IPS DF 6.9 (cell line): ENCODE data around the gene MDK.
"Not testable (repeated sequence)": the region's sequence is repeated elsewhere in the genome, so short reads cannot be mapped to it uniquely, and the experiment has no call there.

Experiments
- DNase-seq: peaks from one replicate; pipeline ENCODE4 v3.0.0-alpha.2; 2013; ENCODE audit warnings: low read depth, low spot score
- H3K27ac ChIP-seq: one replicate; pipeline ENCODE4 v1.5.1; 2013; ENCODE audit warnings: low read length, control low read depth
- H3K27me3 ChIP-seq: 2 replicates; pipeline ENCODE4 v1.6.1; 2013; ENCODE audit warnings: mild to moderate bottlenecking, low read length; ENCODE audit not compliant: control insufficient read depth, insufficient read depth
- H3K36me3 ChIP-seq: 2 replicates; pipeline ENCODE4 v1.6.1; 2013; ENCODE audit warnings: low read length; ENCODE audit not compliant: control insufficient read depth, insufficient read depth
- H3K4me1 ChIP-seq: 2 replicates; pipeline ENCODE4 v1.6.1; 2013; ENCODE audit warnings: low read length; ENCODE audit not compliant: control insufficient read depth, insufficient read depth
- H3K4me3 ChIP-seq: 2 replicates; pipeline ENCODE4 v1.5.1; 2013; ENCODE audit warnings: mild to moderate bottlenecking, low read length
- H3K9me3 ChIP-seq: 2 replicates; pipeline ENCODE4 v1.6.1; 2013; ENCODE audit warnings: low read length, inconsistent platforms; ENCODE audit not compliant: control insufficient read depth, insufficient read depth
- WGBS: extraction: QIAGEN DNeasy Blood & Tissue Kit; methylation state at CpG from one replicate; pipeline ENCODE4 v1.1.7; 2013; ENCODE audit warnings: mixed read lengths, missing lambda C conversion rate; ENCODE audit not compliant: insufficient read length, insufficient coverage; 5-methylcytosine and 5-hydroxymethylcytosine counted together

Gene MDK

GRCh38 chr11:46369458-46370152 is 11.9 kb upstream of the MDK start:
- no peak overlapping the region for H3K27ac ChIP-seq
- no peaks in the 10 kb centered on the region for H3K9me3 ChIP-seq
- H3K36me3 ChIP-seq: peaks cover 27% of the 10 kb centered on the region
- DNase-seq: no peak
- no CpG with 5 or more reads among the region's 25 CpGs for WGBS
- peaks cover 4% of the 10 kb centered on the region; the same call in 1 of the 2 replicates for H3K4me1 ChIP-seq
- H3K4me3 ChIP-seq: no peak overlapping the region
- H3K27me3 ChIP-seq: no peaks in the 10 kb centered on the region

- WGBS: no CpG with 5 or more reads among the region's 13 CpGs
- no peak for DNase-seq
- Histone ChIP-seq H3K4me1 (peaks cover 4% of the 10 kb centered on the region; the same call in 1 of the 2 replicates), H3K27me3 (no peaks in the 10 kb centered on the region), H3K9me3 (no peaks in the 10 kb centered on the region), H3K4me3 (no peak overlapping the region), H3K36me3 (peaks cover 33% of the 10 kb centered on the region), H3K27ac (no peak overlapping the region)
These were observed 11.2 kb upstream of the MDK start for GRCh38 chr11:46370253-46370652.

GRCh38 chr11:46371262-46371661 is 10.2 kb upstream of the MDK start:
- H3K36me3 ChIP-seq: peaks cover 41% of the 10 kb centered on the region
- DNase-seq, H3K27me3 ChIP-seq, H3K9me3 ChIP-seq, H3K27ac ChIP-seq, H3K4me3 ChIP-seq, H3K4me1 ChIP-seq: not testable (repeated sequence)
- no CpG with 5 or more reads among the region's 19 CpGs for WGBS

GRCh38 chr11:46372086-46372485 is 9.4 kb upstream of the MDK start:
- no peak for DNase-seq
- Histone ChIP-seq H3K27ac (no peak overlapping the region), H3K36me3 (peaks cover 46% of the 10 kb centered on the region), H3K4me3 (no peak overlapping the region), H3K4me1 (peaks cover 4% of the 10 kb centered on the region; the same call in 1 of the 2 replicates), H3K9me3 (no peaks in the 10 kb centered on the region), H3K27me3 (no peaks in the 10 kb centered on the region)
- no CpG with 5 or more reads among the region's 10 CpGs for WGBS

GRCh38 chr11:46372501-46372900 is 9.0 kb upstream of the MDK start:
- DNase-seq, H3K27ac ChIP-seq, H3K4me1 ChIP-seq, H3K4me3 ChIP-seq, H3K9me3 ChIP-seq, H3K27me3 ChIP-seq: not testable (repeated sequence)
- no CpG with 5 or more reads among the region's 15 CpGs for WGBS
- H3K36me3 ChIP-seq: peaks cover 49% of the 10 kb centered on the region

- WGBS: no CpG with 5 or more reads among the region's 30 CpGs
- Histone ChIP-seq H3K36me3 (peaks cover 43% of the 10 kb centered on the region), H3K27ac (no peak overlapping the region), H3K4me1 (peaks cover 8% of the 10 kb centered on the region; the same call in 1 of the 2 replicates), H3K9me3 (no peaks in the 10 kb centered on the region), H3K4me3 (no peak overlapping the region), H3K27me3 (no peaks in the 10 kb centered on the region)
- no peak for DNase-seq
These were observed 7.4 kb upstream of the MDK start for GRCh38 chr11:46373787-46374740.

- Histone ChIP-seq H3K4me3 (no peak overlapping the region), H3K9me3 (no peaks in the 10 kb centered on the region)
These were observed 6.7 kb upstream of the MDK start for GRCh38 chr11:46374815-46375214.

GRCh38 chr11:46375392-46376101 is 5.9 kb upstream of the MDK start:
- no peak overlapping the region for H3K4me3 ChIP-seq
- WGBS: no CpG with 5 or more reads among the region's 38 CpGs
- no peaks in the 10 kb centered on the region for H3K9me3 ChIP-seq
- no peak overlapping the region for H3K27ac ChIP-seq
- no peak for DNase-seq
- no peaks in the 10 kb centered on the region for H3K27me3 ChIP-seq
- H3K36me3 ChIP-seq: peaks cover 34% of the 10 kb centered on the region
- peaks cover 4% of the 10 kb centered on the region; the same call in 1 of the 2 replicates for H3K4me1 ChIP-seq

More at GRCh38 chr11:46374815-46375214, 6.7 kb upstream of the MDK start:
- no peak for DNase-seq
- peaks cover 6% of the 10 kb centered on the region; the same call in 1 of the 2 replicates for H3K4me1 ChIP-seq
- no peak overlapping the region for H3K27ac ChIP-seq
- peaks cover 40% of the 10 kb centered on the region for H3K36me3 ChIP-seq
- H3K27me3 ChIP-seq: no peaks in the 10 kb centered on the region
- no CpG with 5 or more reads among the region's 15 CpGs for WGBS

DNA sequence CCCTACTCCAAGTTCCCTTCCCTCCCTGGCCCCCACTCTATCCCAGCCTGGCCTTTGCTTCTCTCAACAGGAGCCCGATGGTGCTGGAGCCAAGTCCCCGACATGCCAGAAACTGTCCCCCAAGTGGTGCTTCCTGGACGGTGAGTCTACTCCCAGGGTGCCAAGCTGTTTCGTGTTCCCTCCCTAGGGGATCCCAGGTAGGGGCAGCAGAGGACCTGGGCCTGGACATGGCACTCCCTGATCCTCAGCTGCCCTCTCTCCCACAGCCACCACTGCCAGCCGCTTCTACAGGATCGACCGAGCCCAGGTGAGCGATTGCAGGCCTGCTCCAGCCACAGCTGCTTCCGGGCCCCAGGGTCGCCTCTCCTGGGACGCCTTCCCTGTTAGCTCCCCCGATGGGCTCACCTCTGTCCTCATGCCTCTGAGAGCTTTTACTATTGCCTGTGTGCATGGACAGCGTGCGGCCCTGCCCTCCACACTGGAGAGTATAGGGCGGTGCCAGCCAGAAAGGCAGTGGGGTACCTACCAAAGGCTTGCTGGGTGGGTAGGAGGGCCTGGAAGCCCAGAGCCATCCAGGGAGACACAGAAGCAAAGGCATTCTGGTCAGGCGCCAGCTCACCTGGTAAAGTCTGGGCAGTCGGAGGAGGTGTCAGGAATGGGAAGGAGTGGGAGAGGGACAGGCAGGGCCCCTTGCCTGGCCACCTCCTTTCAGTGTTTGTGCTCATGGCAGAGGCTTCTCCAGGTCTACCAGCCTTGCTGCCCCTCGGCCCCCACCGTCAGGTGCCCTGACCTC is 5.0 kb upstream of the MDK start:
- no peaks in the 10 kb centered on the region for H3K9me3 ChIP-seq
- no peak overlapping the region for H3K27ac ChIP-seq
- H3K27me3 ChIP-seq: no peaks in the 10 kb centered on the region
- no peak for DNase-seq
- H3K4me1 ChIP-seq: peaks cover 4% of the 10 kb centered on the region; the same call in 1 of the 2 replicates
- WGBS: no CpG with 5 or more reads among the region's 19 CpGs
- peaks cover 31% of the 10 kb centered on the region for H3K36me3 ChIP-seq
- H3K4me3 ChIP-seq: no peak overlapping the region
